Stimulated activated CD4-positive, alpha-beta T cell treated with anti-CD3 and anti-CD28 coated beads, Interleukin-1b, Interleukin-23, amount 100 ng/mL, for 1 hour (primary cell): Measurements from ENCODE around the gene ACKR1.

Experiments
- DNase-seq, 2 donors: peaks; one replicate each; pipeline ENCODE4 v3.0.0-alpha.2; 2020; ENCODE audit warnings: low read depth in 2 of 2

ACKR1 gene

GRCh38 chr1:159222075-159222865, 17.6 kb downstream of the ACKR1 start:
- DNase-seq = no peak

- DNase-seq = no peak
These were observed 18.3 kb downstream of the ACKR1 start for GRCh38 chr1:159223004-159223403.

GRCh38 chr1:159228554-159228953, 23.9 kb downstream of the ACKR1 start:
- DNase-seq = no peak

- DNase-seq = no peak
These were observed 24.7 kb downstream of the ACKR1 start for GRCh38 chr1:159229260-159229885.

- DNase-seq = no peak
These were observed 25.2 kb downstream of the ACKR1 start for GRCh38 chr1:159229896-159230295.

- no peak for DNase-seq
These were observed 35.0 kb downstream of the ACKR1 start for GRCh38 chr1:159239551-159240220.

GRCh38 chr1:159247266-159247665, 42.6 kb downstream of the ACKR1 start:
- DNase-seq = no peak

GRCh38 chr1:159248311-159248710, 43.6 kb downstream of the ACKR1 start:
- DNase-seq = no peak

- DNase-seq = no peak
These were observed 46.1 kb downstream of the ACKR1 start for GRCh38 chr1:159250638-159251216.
